ENCODE data around the gene PEA15. TPM values are rescaled to one million over a fixed set of nuclear protein-coding genes. Genes with fewer than 3 reads are reported as not detected.
A peak's percentile ranks its signal among the peaks of the same experiment; 100 is the strongest.

Gene PEA15
- total RNA-seq, 1 experiment from 2014 or later: 31.6 TPM

GRCh38 chr1:160239582-160240299 lies 34.6 kb downstream of the PEA15 start:
- DNase-seq (ENCODE audit: low spot score): no peak

GRCh38 chr1:160243767-160244166 lies 38.6 kb downstream of the PEA15 start:
- no peak for DNase-seq (ENCODE audit: low spot score)

- no peak for DNase-seq (ENCODE audit: low spot score)
Observed at GRCh38 chr1:160244209-160244608, 39.0 kb downstream of the PEA15 start.

- DNase-seq (ENCODE audit: low spot score): no peak
Observed at GRCh38 chr1:160245434-160245833, 40.2 kb downstream of the PEA15 start.

- no peak for DNase-seq (ENCODE audit: low spot score)
Observed at GRCh38 chr1:160247053-160247452, 41.9 kb downstream of the PEA15 start.

GRCh38 chr1:160251011-160251410 lies 45.8 kb downstream of the PEA15 start:
- no peak for DNase-seq (ENCODE audit: low spot score)

GRCh38 chr1:160251687-160252526 lies 46.7 kb downstream of the PEA15 start:
- DNase-seq (ENCODE audit: low spot score): peak; percentile 79

GRCh38 chr1:160255781-160256300 lies 50.7 kb downstream of the PEA15 start:
- no peak for DNase-seq (ENCODE audit: low spot score)

GRCh38 chr1:160256396-160257046 lies 51.3 kb downstream of the PEA15 start:
- peak; percentile 18 for DNase-seq (ENCODE audit: low spot score)

GRCh38 chr1:160257411-160258015 lies 52.3 kb downstream of the PEA15 start:
- DNase-seq (ENCODE audit: low spot score): no peak

GRCh38 chr1:160258177-160258798 lies 53.1 kb downstream of the PEA15 start:
- no peak for DNase-seq (ENCODE audit: low spot score)

- peak; percentile 62 for DNase-seq (ENCODE audit: low spot score)
Observed at GRCh38 chr1:160260406-160261382, 55.5 kb downstream of the PEA15 start.

- peak; percentile 77 for DNase-seq (ENCODE audit: low spot score)
Observed at GRCh38 chr1:160261556-160261892, 56.3 kb downstream of the PEA15 start.

GRCh38 chr1:160261893-160262794 lies 57.0 kb downstream of the PEA15 start, which contains the start of gene DCAF8:
TSS of gene DCAF8 (minus strand) at chr1:160262549. CDS start at chr1:160244008, 18,541 bp downstream.
- DNase-seq (ENCODE audit: low spot score): peak; percentile 95

GRCh38 chr1:160264795-160265307 lies 59.7 kb downstream of the PEA15 start:
- DNase-seq (ENCODE audit: low spot score): no peak

Measured in HT-29 (cell line).